ENCODE measurements around the gene ANKRD55.
"Not testable (repeated sequence)": the region's sequence is repeated elsewhere in the genome, so short reads cannot be mapped to it uniquely, and the experiment has no call there.

The ANKRD55 gene

GRCh38 chr5:56175488-56175887 lies 57.6 kb downstream of the ANKRD55 start:
- H3K27ac ChIP-seq, result no peak overlapping the region
- peak; percentile 18 for DNase-seq (ENCODE audit: low read depth, low spot score)

- H3K27ac ChIP-seq, result no peak overlapping the region
- no peak for DNase-seq (ENCODE audit: low read depth, low spot score)
Measured at GRCh38 chr5:56175021-56175420, 58.1 kb downstream of the ANKRD55 start.

GRCh38 chr5:56172241-56172640 lies 60.9 kb downstream of the ANKRD55 start:
- no peak for DNase-seq (ENCODE audit: low read depth, low spot score)

GRCh38 chr5:56170557-56170956 lies 62.6 kb downstream of the ANKRD55 start:
- DNase-seq (ENCODE audit: low read depth, low spot score), result no peak
- H3K27ac ChIP-seq, result no peak overlapping the region

More at GRCh38 chr5:56172241-56172640, 60.9 kb downstream of the ANKRD55 start:
- H3K27ac ChIP-seq, result no peak overlapping the region

- no peak overlapping the region for H3K27ac ChIP-seq
- DNase-seq (ENCODE audit: low read depth, low spot score), result no peak
Measured at GRCh38 chr5:56169949-56170348, 63.2 kb downstream of the ANKRD55 start.

GRCh38 chr5:56169281-56169680 lies 63.8 kb downstream of the ANKRD55 start:
- no peak overlapping the region for H3K27ac ChIP-seq
- no peak for DNase-seq (ENCODE audit: low read depth, low spot score)

GRCh38 chr5:56168066-56168478 lies 65.1 kb downstream of the ANKRD55 start:
- no peak for DNase-seq (ENCODE audit: low read depth, low spot score)
- H3K27ac ChIP-seq, result no peak overlapping the region

- H3K27ac ChIP-seq, result no peak overlapping the region
- DNase-seq (ENCODE audit: low read depth, low spot score), result no peak
Measured at GRCh38 chr5:56167519-56167918, 65.6 kb downstream of the ANKRD55 start.

GRCh38 chr5:56166671-56167385 lies 66.3 kb downstream of the ANKRD55 start:
- DNase-seq (ENCODE audit: low read depth, low spot score), result no peak
- no peak overlapping the region for H3K27ac ChIP-seq

- no peak overlapping the region for H3K27ac ChIP-seq
Measured at GRCh38 chr5:56164376-56164775, 68.8 kb downstream of the ANKRD55 start.

GRCh38 chr5:56161927-56162326 lies 71.2 kb downstream of the ANKRD55 start:
- no peak for DNase-seq (ENCODE audit: low read depth, low spot score)
- H3K27ac ChIP-seq, result no peak overlapping the region

More at GRCh38 chr5:56164376-56164775, 68.8 kb downstream of the ANKRD55 start:
- no peak for DNase-seq (ENCODE audit: low read depth, low spot score)

- no peak overlapping the region for H3K27ac ChIP-seq
- DNase-seq (ENCODE audit: low read depth, low spot score), result no peak
Measured at GRCh38 chr5:56161439-56161823, 71.7 kb downstream of the ANKRD55 start.

GRCh38 chr5:56160723-56161438 lies 72.2 kb downstream of the ANKRD55 start:
- H3K27ac ChIP-seq, result no peak overlapping the region

GRCh38 chr5:56159521-56159947 lies 73.6 kb downstream of the ANKRD55 start:
- no peak overlapping the region for H3K27ac ChIP-seq
- DNase-seq (ENCODE audit: low read depth, low spot score), result no peak

More at GRCh38 chr5:56160723-56161438, 72.2 kb downstream of the ANKRD55 start:
- no peak for DNase-seq (ENCODE audit: low read depth, low spot score)

- H3K27ac ChIP-seq, result no peak overlapping the region
- no peak for DNase-seq (ENCODE audit: low read depth, low spot score)
Measured at GRCh38 chr5:56158331-56158960, 74.7 kb downstream of the ANKRD55 start.

- not testable (repeated sequence) for H3K27ac ChIP-seq; DNase-seq (ENCODE audit: low read depth, low spot score)
Measured at GRCh38 chr5:56157191-56157621, 75.9 kb downstream of the ANKRD55 start.

GRCh38 chr5:56156585-56157190 lies 76.4 kb downstream of the ANKRD55 start:
- not testable (repeated sequence) for DNase-seq (ENCODE audit: low read depth, low spot score); H3K27ac ChIP-seq

- no peak overlapping the region for H3K27ac ChIP-seq
Measured at GRCh38 chr5:56155992-56156584, 77.0 kb downstream of the ANKRD55 start.

GRCh38 chr5:56154732-56155484 lies 78.2 kb downstream of the ANKRD55 start:
- H3K27ac ChIP-seq, result no peak overlapping the region
- DNase-seq (ENCODE audit: low read depth, low spot score), result no peak

More at GRCh38 chr5:56155992-56156584, 77.0 kb downstream of the ANKRD55 start:
- DNase-seq (ENCODE audit: low read depth, low spot score), result no peak
